ENCODE measurements around the gene PTGFRN.

Gene PTGFRN

GRCh38 chr1:116982319-116983004 lies 72.7 kb downstream of the PTGFRN start:
- TF ChIP-seq CTCF (IDR thresholded peaks at IDR 0.05; ENCODE audit: unreplicated experiment in 3 of 3), result no peak
- peaks cover 63% of the 10 kb centered on the region for H3K36me3 Mint-ChIP-seq (ENCODE audit: low read depth)
- peaks cover 35% of the 10 kb centered on the region for H3K4me1 Mint-ChIP-seq
- H3K27ac Mint-ChIP-seq, result peak overlapping the region in 1 of 3 experiments; percentile 82
- no peaks in the 10 kb centered on the region for H3K27me3 Mint-ChIP-seq (ENCODE audit: low read depth)
- H3K9me3 Mint-ChIP-seq, result peaks cover 13% of the 10 kb centered on the region
- H3K4me3 Mint-ChIP-seq, result no peak overlapping the region

- Mint-ChIP-seq H3K9me3 (peaks cover 10% of the 10 kb centered on the region), H3K27ac (no peak overlapping the region), H3K27me3 (ENCODE audit: low read depth) (no peaks in the 10 kb centered on the region), H3K4me1 (peaks cover 38% of the 10 kb centered on the region), H3K4me3 (no peak overlapping the region), H3K36me3 (ENCODE audit: low read depth) (peaks cover 60% of the 10 kb centered on the region)
- TF ChIP-seq CTCF (IDR thresholded peaks at IDR 0.05; ENCODE audit: unreplicated experiment in 3 of 3), result no peak
Observed at GRCh38 chr1:116983112-116983511, 73.4 kb downstream of the PTGFRN start.

GRCh38 chr1:116983678-116984077 lies 74.0 kb downstream of the PTGFRN start:
- no peak overlapping the region for H3K4me3 Mint-ChIP-seq
- peaks cover 10% of the 10 kb centered on the region for H3K9me3 Mint-ChIP-seq
- H3K27ac Mint-ChIP-seq, result no peak overlapping the region
- peaks cover 65% of the 10 kb centered on the region for H3K36me3 Mint-ChIP-seq (ENCODE audit: low read depth)
- no peaks in the 10 kb centered on the region for H3K27me3 Mint-ChIP-seq (ENCODE audit: low read depth)
- H3K4me1 Mint-ChIP-seq, result peaks cover 38% of the 10 kb centered on the region
- TF ChIP-seq CTCF (IDR thresholded peaks at IDR 0.05; ENCODE audit: unreplicated experiment in 3 of 3), result no peak

- no peak for TF ChIP-seq CTCF (IDR thresholded peaks at IDR 0.05; ENCODE audit: unreplicated experiment in 3 of 3)
- H3K27ac Mint-ChIP-seq, result no peak overlapping the region
- no peaks in the 10 kb centered on the region for H3K27me3 Mint-ChIP-seq (ENCODE audit: low read depth)
- H3K4me1 Mint-ChIP-seq, result peaks cover 38% of the 10 kb centered on the region
- peaks cover 64% of the 10 kb centered on the region for H3K36me3 Mint-ChIP-seq (ENCODE audit: low read depth)
- no peak overlapping the region for H3K4me3 Mint-ChIP-seq
- peaks cover 4% of the 10 kb centered on the region for H3K9me3 Mint-ChIP-seq
Observed at GRCh38 chr1:116984406-116985160, 74.9 kb downstream of the PTGFRN start.

- TF ChIP-seq CTCF (IDR thresholded peaks at IDR 0.05; ENCODE audit: unreplicated experiment in 3 of 3), result no peak
- peak overlapping the region in 1 of 3 experiments; percentile 42 for H3K27ac Mint-ChIP-seq
- no peak overlapping the region for H3K4me3 Mint-ChIP-seq
- peaks cover 37% of the 10 kb centered on the region for H3K4me1 Mint-ChIP-seq
- peaks cover 2% of the 10 kb centered on the region for H3K9me3 Mint-ChIP-seq
- H3K27me3 Mint-ChIP-seq (ENCODE audit: low read depth), result no peaks in the 10 kb centered on the region
- H3K36me3 Mint-ChIP-seq (ENCODE audit: low read depth), result peaks cover 75% of the 10 kb centered on the region
Observed at GRCh38 chr1:116986421-116987255, 76.9 kb downstream of the PTGFRN start.
